IPS-20b (cell line): ENCODE results near the gene MTHFSD.

ENCODE experiments used
- H3K27ac ChIP-seq: one replicate; pipeline ENCODE4 v1.5.1; 2013; ENCODE audit warnings: low read length
- H3K27me3 ChIP-seq: 2 replicates; pipeline ENCODE4 v1.6.1; 2013; ENCODE audit warnings: mild to moderate bottlenecking, low read length, inconsistent platforms; ENCODE audit not compliant: insufficient read depth
- H3K36me3 ChIP-seq: 2 replicates; pipeline ENCODE4 v1.6.1; 2013; ENCODE audit warnings: low read depth, mild to moderate bottlenecking, inconsistent platforms, low read length, moderate library complexity; ENCODE audit not compliant: insufficient read depth
- H3K4me1 ChIP-seq: 2 replicates; pipeline ENCODE4 v1.6.1; 2013; ENCODE audit warnings: mild to moderate bottlenecking, control low read depth, inconsistent platforms, low read length, moderate library complexity; ENCODE audit not compliant: insufficient read depth
- H3K4me3 ChIP-seq: 2 replicates; pipeline ENCODE4 v1.5.1; 2013; ENCODE audit warnings: mild to moderate bottlenecking, low read length, inconsistent platforms
- H3K9ac ChIP-seq: 2 replicates; pipeline ENCODE4 v1.6.1; 2013; ENCODE audit warnings: low read depth, mild to moderate bottlenecking, inconsistent platforms, low read length, moderate library complexity
- H3K9me3 ChIP-seq: 2 replicates; pipeline ENCODE4 v1.6.1; 2013; ENCODE audit warnings: mild to moderate bottlenecking, low read depth, low read length, inconsistent platforms; ENCODE audit not compliant: insufficient read depth

MTHFSD gene

DNA sequence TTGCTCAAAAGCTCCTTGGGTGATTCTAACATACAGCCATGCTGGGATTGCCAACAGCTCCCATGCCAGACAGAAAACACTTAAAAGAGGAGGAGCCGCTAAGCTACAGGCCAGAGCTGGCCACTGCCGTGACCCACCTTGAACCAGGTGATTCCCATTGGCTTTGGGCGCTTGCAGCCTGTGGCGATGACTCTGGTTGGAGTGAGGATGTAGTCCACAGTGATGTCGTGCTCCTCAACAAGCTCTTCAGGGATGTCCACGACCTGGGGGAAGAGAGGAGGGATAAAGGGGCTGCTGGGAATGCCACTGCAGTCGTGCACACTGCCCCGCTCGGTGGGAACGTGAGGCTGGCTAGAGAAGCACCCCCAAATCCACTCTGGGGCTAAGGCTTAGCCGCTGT, 13.5 kb downstream of the MTHFSD start:
- Histone ChIP-seq H3K36me3 (peaks cover 15% of the 10 kb centered on the region), H3K9me3 (no peaks in the 10 kb centered on the region), H3K27me3 (no peaks in the 10 kb centered on the region), H3K27ac (no peak overlapping the region), H3K9ac (no peak overlapping the region), H3K4me3 (no peak overlapping the region), H3K4me1 (no peaks in the 10 kb centered on the region)

DNA sequence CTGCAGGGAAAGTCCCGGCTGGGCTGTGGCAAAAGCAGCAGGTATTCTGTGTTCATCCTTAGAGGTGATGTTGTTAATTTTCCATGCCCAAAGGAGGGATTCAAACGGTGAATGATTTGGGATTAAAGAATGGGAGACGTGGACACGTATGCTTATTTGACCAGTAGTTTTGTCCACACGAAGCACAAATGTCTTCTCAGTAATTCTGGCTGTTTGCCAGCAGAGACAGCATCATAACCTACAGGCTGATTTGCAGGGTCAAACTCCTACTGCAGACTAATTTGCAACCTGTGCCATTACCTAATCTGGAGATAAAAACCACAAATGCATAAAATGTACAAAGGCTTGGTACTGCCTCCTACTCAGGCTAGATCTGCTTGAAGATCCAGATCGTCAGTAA, 14.1 kb downstream of the MTHFSD start:
- Histone ChIP-seq H3K9me3 (no peaks in the 10 kb centered on the region), H3K27ac (no peak overlapping the region), H3K4me1 (no peaks in the 10 kb centered on the region), H3K36me3 (peaks cover 15% of the 10 kb centered on the region), H3K4me3 (no peak overlapping the region), H3K27me3 (no peaks in the 10 kb centered on the region), H3K9ac (no peak overlapping the region)

DNA sequence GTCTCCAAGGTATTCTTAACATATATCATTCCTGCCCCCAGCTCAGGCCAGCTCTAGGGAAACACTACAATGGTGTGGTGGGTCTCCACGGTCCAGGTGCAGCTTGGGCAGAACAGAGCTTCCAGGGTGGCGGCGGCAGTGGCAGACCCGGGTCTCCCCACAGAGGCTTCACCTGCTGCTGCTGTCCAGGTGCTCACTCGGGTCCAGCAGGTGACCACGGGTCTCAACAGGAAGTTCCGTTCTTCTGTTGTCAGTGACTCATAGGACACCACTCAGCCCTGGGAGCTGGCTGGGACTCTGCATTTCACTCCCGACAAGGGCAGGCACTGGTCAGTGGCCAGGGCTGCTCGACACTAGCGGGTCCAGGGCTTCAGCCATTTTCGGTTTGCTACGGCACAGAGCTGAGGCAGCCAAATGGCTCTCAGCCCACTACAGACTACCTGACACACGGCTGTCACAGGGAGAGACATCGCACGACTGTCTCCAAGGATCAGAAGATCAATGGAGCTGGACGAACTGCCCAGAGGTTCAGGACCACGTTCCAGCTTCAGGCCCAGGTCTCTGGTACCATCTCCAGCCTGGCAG, 16.7 kb downstream of the MTHFSD start:
- no peaks in the 10 kb centered on the region for H3K9me3 ChIP-seq
- peaks cover 15% of the 10 kb centered on the region for H3K36me3 ChIP-seq
- H3K4me3 ChIP-seq = no peak overlapping the region
- H3K9ac ChIP-seq = no peak overlapping the region
- no peak overlapping the region for H3K27ac ChIP-seq
- H3K27me3 ChIP-seq = no peaks in the 10 kb centered on the region
- H3K4me1 ChIP-seq = no peaks in the 10 kb centered on the region

DNA sequence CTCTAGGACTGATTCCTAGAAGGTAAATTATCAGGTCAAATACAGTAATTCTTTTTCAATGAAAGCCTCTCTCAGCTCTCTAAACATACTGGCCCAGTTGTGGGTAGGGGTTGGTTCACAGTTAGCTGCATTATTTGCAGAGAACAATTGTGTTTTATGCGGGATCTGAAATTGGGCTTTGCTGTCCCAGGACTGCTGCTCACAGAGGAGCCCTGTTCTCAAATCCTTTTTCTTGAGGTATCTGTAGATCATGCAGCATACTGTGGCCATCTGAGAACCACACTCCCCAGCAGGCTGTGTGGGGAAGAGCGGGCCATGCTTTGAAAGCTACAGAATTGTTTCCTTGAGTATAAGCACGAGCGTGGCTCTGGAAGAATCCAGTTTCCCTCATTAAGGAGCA, 17.5 kb downstream of the MTHFSD start:
- Histone ChIP-seq H3K27me3 (no peaks in the 10 kb centered on the region), H3K9me3 (no peaks in the 10 kb centered on the region), H3K9ac (no peak overlapping the region), H3K4me1 (no peaks in the 10 kb centered on the region), H3K36me3 (peaks cover 15% of the 10 kb centered on the region), H3K27ac (no peak overlapping the region), H3K4me3 (no peak overlapping the region)

DNA sequence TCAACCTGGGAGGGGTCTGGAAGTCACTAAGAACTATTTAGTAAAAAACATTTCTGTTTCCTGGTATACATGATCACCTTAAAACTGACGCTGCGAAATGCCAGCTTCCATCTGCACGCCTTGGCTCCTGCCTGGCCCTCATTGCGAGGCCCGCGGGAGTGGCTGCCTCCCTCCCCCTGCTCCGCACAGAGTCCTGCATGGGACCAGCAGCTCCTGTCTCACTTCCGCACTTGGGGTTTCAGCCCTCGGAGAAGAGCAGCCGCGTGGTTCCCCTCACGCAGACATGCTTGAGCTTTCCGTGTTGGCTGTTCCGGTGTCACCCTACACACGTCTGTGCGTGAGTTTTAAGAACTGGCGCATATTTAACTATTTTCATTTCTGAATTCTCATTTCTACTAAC, 18.4 kb downstream of the MTHFSD start:
- Histone ChIP-seq H3K27me3 (no peaks in the 10 kb centered on the region), H3K4me3 (no peak overlapping the region), H3K4me1 (no peaks in the 10 kb centered on the region), H3K9ac (no peak overlapping the region), H3K27ac (no peak overlapping the region), H3K36me3 (peaks cover 15% of the 10 kb centered on the region), H3K9me3 (no peaks in the 10 kb centered on the region)

GRCh38 chr16:86534779-86535615, 20.0 kb downstream of the MTHFSD start:
- Histone ChIP-seq H3K9ac (no peak overlapping the region), H3K4me1 (no peaks in the 10 kb centered on the region), H3K27ac (no peak overlapping the region), H3K9me3 (no peaks in the 10 kb centered on the region), H3K27me3 (no peaks in the 10 kb centered on the region), H3K36me3 (peaks cover 15% of the 10 kb centered on the region; the same call in 1 of the 2 replicates), H3K4me3 (no peak overlapping the region)

GRCh38 chr16:86533767-86534351, 21.2 kb downstream of the MTHFSD start:
- no peak overlapping the region for H3K4me3 ChIP-seq
- H3K9ac ChIP-seq = no peak overlapping the region
- no peak overlapping the region for H3K27ac ChIP-seq
- no peaks in the 10 kb centered on the region for H3K4me1 ChIP-seq
- no peaks in the 10 kb centered on the region for H3K27me3 ChIP-seq
- no peaks in the 10 kb centered on the region for H3K9me3 ChIP-seq
- 0 out of 2 replicates have a peak, but pooled peaks cover 5% of the 10 kb centered on the region for H3K36me3 ChIP-seq

DNA sequence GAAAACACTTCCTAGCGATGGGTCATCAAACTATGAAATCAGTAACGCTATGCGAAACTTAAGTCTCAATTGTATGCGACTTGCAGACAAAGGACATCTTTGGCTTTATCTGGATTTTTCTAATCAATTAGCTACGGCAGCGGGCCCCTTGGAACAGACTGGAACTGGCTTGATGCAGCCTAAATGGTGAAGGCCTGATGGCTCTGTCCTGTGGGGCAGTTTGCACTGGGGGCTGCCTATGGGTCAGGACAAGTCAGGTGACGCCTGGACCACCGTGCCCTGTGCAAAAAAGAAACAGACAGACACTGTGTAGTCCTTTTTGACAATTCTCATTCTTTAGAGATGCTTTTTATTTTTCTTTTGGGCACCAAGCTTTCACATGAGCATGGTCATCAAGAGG, 22.0 kb downstream of the MTHFSD start:
- Histone ChIP-seq H3K4me3 (no peak overlapping the region), H3K9me3 (no peaks in the 10 kb centered on the region), H3K36me3 (no peaks in the 10 kb centered on the region)

DNA sequence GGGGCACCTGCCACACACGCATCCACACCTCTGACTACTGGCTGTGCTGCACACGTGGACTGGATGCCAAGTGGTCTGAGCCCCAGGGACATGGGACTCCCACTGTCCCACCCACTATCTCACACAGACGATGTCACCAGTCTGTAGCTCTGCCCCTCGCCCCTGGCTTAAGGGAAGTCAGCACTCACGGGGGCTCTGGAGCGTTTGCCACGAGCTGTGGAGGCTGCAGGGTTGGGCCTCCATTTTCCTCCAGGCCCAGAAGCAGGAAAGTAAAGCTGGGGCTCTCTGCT, 22.6 kb downstream of the MTHFSD start:
- no peak overlapping the region for H3K9ac ChIP-seq
- no peak overlapping the region for H3K27ac ChIP-seq
- no peaks in the 10 kb centered on the region for H3K27me3 ChIP-seq
- no peaks in the 10 kb centered on the region for H3K9me3 ChIP-seq
- no peak overlapping the region for H3K4me3 ChIP-seq
- H3K4me1 ChIP-seq = no peaks in the 10 kb centered on the region
- no peaks in the 10 kb centered on the region for H3K36me3 ChIP-seq

More for the DNA sequence above, 22.0 kb downstream of the MTHFSD start:
- Histone ChIP-seq H3K27ac (no peak overlapping the region), H3K9ac (no peak overlapping the region), H3K4me1 (no peaks in the 10 kb centered on the region), H3K27me3 (no peaks in the 10 kb centered on the region)

GRCh38 chr16:86531641-86532525, 23.2 kb downstream of the MTHFSD start:
- no peaks in the 10 kb centered on the region for H3K27me3 ChIP-seq
- H3K27ac ChIP-seq = no peak overlapping the region
- H3K9me3 ChIP-seq = no peaks in the 10 kb centered on the region
- no peak overlapping the region for H3K4me3 ChIP-seq
- H3K4me1 ChIP-seq = no peaks in the 10 kb centered on the region
- no peaks in the 10 kb centered on the region for H3K36me3 ChIP-seq
- H3K9ac ChIP-seq = no peak overlapping the region

GRCh38 chr16:86531191-86531545, 23.9 kb downstream of the MTHFSD start:
- H3K4me1 ChIP-seq = no peaks in the 10 kb centered on the region
- no peak overlapping the region for H3K9ac ChIP-seq
- H3K27ac ChIP-seq = no peak overlapping the region
- H3K27me3 ChIP-seq = no peaks in the 10 kb centered on the region
- no peak overlapping the region for H3K4me3 ChIP-seq
- no peaks in the 10 kb centered on the region for H3K9me3 ChIP-seq
- no peaks in the 10 kb centered on the region for H3K36me3 ChIP-seq
